GM19240 (cell line): ENCODE results near the gene A3GALT2.
"Not testable (repeated sequence)": the region's sequence is repeated elsewhere in the genome, so short reads cannot be mapped to it uniquely, and the experiment has no call there.

Experiments used
- DNase-seq: peaks from one replicate; pipeline ENCODE4 v3.0.0; 2011; ENCODE audit warnings: low spot score; ENCODE audit not compliant: insufficient read length

A3GALT2 gene

DNA sequence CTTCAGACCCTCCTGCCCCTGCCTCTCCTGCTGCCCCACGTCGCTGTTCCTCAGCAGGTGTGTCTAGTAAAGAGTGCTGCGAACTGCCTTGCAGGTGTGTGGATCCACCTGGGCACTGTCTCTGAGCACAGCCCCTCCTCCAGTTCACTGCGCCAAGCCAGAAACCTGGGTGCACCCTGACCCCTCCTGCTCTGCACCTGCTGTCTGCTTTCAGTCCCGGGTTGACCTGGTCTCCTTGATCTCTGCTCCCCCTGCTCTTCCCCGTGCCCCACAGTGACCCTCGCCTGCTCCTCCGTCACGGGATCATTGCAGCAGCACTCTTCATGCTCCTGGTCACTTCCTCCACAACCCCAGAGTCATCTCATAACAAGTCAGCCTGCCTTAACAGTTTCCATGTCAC is 6.5 kb downstream of the A3GALT2 start:
- DNase-seq: no peak

DNA sequence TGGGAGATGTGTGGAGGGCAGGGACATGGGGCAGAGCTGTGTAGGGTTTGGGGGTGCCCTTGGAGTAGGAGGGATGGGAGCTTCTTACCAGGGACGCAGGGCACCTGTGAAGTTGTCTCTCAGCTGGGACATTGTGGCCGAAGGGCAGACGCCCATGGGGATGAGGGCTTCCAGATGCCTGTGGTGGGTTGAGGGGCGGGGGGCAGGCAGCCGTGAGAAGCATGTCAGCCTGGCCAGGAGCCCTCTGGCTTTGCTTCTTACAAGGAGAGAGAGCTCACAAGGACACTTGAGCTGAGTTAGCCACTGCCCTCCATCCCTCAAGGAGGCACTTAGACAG is 8.5 kb downstream of the A3GALT2 start:
- DNase-seq: no peak

GRCh38 chr1:33311706-33312412 is 9.0 kb downstream of the A3GALT2 start:
- DNase-seq: no peak

DNA sequence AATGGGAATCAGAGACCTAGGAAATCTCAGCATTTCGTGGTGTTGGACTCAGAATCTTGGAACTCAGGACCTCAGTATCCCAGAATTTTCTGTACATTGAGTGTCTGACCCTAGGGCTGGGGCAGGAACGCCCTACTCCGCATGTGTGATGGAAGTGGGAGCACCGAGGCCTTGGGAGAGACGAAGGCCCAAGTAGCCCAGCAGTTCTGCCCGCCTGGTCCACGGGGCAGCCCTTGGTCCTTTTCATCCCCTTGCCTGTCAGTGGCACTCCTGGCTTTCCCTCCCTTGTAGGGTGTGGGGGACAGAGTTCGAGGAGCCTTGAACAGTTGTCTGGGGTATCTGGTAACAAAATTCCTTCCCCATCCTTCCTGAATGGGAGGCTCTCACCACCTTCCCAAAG is 10.2 kb downstream of the A3GALT2 start:
- no peak for DNase-seq

GRCh38 chr1:33309351-33309750 is 11.5 kb downstream of the A3GALT2 start:
- not testable (repeated sequence) for DNase-seq

DNA sequence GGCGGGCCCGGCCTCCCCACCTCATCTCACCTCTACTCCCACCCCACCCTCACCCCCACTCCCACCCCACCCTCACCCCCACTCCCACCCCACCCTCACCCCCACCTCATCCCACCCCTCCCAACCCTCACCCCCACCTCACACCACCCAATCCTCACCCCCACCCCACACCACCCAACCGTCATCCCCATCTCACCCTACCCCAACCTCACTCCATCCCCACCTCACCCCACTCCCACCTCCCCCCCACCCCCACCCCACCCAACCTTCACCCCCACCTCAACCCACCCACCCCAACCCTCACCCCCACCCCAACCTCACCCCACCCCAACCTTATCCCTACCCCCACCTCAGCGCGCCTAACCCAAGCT is 13.4 kb downstream of the A3GALT2 start:
- no peak for DNase-seq

DNA sequence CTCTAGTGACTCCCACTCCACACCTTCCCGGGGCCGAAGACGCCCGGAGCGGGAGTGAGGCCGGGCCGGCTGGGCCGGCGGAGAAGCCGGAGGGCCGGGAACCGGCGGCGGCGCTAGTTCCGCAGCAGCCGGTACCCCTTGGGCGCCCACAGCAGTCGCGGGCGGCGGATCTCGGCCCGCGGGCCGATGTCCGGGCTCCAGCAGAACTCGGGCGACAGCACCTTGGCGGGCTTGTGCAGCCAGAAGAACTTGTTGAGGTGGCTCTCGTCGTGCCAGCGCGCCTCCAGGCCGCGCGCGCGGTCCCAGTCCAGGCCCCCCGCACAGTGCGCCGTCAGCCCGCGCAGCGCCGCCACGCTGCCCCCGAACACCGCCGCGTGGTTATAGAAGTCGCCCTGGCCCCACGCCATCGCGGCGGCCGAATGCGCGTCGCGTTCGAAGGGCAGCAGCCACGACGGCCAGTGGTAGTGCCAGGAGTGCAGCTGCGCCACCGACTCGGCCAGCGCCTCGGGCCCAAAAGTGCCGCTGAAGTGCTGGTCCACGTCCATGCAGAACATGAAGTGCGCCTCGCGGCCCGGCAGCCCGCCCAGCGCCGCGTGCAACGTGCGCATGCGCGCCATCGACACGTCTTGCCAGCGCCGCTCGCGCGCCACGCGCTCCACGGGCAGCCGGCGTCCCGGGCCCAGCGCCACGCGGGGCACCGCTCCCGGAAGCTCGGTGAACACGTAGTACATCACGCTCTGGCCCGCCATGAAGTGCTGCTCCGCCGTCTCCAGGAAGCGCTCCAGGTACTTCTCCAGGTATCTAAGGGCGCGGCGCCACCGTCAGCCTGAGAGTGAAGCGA is 14.0 kb downstream of the A3GALT2 start:
- no peak for DNase-seq

- DNase-seq: no peak
These were observed 14.9 kb downstream of the A3GALT2 start for GRCh38 chr1:33305816-33306652.

DNA sequence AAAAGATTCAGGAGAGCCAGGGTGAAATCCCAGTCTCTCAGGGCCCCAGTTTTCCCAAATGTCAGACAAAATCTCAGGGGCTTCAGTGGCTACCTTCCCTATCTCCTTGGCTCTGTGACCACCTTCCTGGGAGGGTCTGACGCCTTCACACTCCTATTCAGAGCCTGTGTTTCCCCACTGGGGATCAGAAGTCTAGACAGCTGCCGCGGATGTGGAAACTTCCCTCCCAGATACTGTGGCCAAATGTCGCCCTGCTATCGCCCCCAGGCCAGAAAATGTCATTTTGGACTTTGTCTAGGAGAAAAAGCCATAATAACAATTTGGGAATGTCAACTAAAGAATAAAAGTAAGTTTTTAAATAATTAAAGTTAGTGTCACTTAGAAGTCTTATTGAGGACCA is 15.9 kb downstream of the A3GALT2 start:
- DNase-seq: no peak

- no peak for DNase-seq
These were observed 18.6 kb downstream of the A3GALT2 start for GRCh38 chr1:33302325-33302724.

DNA sequence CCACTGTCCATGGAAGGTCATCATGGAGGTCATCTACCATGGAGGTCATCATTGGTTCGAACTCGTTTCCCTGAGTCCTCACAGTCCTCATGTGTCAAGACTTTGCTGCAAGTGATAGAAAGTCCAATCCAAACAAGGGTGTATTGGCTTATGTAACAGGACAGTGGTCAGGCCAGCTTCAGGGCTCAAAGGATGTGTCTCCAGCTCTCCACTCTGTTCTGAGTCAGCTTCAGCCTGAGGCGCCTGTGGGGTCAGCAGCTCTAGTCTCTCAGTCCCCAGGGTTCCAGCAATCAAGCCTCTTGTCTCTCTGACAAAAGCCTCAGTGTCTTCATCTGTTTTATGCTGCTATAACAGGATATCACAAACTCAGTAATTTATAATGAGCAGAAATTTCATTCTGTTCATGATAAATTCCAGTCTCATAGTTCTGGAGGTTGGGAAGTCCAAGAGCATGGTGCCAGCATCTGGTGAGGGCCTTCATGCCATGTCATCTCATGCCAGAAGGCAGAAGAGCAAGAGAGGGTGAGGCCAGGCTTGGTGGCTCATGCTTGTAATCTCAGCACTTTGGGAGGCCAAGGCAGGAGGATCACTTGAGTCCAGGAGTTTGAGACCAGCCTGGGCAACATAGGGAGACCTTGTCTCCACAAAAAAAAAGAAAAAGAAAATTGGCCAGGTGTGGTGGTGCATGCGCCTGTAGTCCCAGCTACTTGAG is 19.5 kb downstream of the A3GALT2 start:
- no peak for DNase-seq

DNA sequence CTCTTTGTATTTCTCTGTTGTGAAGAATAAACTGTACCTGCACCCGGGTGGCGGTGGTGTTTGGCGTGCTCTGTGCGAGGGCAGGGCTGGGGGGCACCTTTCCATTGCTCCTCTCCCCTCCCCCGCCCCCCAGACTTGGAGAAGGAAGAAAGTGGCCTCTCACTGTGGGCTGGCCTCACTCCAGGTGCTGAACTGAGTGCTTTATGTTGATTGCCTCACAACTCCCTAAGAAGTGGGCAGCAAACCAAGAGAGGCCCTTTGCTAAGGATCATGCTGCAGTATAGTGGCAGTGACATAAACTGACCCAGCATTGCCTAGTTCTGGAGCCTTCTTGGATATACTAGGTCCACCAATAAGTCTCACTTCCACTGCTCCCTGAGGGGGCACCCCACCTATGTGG is 20.2 kb downstream of the A3GALT2 start:
- DNase-seq: no peak

DNA sequence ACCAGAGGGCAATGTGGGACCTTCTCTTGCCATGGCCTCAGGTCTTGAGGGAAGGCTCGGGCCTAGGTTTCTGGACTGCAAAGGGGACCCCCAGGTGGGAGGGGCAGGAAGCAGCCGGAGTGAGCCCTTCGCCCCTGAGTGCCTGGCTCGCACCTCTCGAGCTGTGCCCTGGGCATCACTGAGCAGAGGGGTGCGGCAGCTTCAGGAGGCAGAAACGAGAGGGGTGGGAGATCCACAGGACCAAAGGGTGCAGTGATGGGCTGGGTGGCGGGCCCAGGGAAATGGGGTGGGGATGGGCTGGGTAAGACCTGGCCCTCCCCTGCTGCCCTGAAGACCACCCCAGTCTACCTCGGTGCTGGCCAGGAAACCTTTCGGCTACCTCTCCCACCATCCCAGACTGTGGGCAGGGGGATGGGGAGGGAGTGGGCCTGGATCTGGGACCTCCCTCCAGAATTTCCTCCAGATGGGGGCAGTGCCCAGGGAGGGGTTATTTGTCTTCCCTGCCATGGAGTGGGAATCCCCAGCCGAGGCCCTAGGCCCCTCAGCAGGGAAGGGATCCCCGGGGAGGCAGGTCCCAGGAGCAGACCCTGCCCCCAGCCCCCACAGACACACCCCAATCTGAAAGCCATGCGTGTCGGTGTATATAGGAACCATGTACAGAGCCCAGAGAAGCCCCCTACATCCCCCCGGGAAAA is 21.3 kb downstream of the A3GALT2 start:
- DNase-seq: no peak

DNA sequence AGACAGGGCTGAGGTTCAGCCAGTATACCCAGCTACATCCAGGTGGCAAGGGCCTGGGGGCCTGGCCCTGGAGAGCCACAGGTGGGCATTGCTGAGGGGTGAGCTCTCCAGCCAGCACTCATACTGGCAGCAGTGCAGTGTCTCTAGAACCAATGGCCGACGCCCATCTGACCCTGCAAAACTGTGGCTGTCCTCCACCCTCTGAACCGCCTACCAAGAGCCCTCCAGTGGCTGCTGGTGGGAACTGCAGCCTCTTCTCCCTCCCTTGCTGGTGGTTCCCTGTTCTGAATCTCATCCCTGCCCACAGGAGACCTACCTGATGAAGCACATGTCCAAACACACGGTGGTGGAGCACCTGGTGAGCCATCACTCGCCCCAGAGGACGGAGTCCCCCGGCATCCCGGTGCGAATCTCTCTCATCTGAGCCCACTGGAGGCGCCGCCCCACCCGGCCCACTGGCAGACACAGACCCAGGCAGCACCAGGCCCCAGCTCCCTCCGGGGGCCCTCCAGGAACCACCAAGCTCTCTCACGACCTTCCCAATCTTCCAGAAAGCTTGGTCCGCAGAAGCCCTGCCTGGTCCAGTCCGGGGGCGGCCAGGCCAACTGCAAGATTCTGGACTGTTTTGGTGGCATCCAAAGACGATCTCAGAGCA is 22.1 kb downstream of the A3GALT2 start:
- DNase-seq: peak; percentile 67

DNA sequence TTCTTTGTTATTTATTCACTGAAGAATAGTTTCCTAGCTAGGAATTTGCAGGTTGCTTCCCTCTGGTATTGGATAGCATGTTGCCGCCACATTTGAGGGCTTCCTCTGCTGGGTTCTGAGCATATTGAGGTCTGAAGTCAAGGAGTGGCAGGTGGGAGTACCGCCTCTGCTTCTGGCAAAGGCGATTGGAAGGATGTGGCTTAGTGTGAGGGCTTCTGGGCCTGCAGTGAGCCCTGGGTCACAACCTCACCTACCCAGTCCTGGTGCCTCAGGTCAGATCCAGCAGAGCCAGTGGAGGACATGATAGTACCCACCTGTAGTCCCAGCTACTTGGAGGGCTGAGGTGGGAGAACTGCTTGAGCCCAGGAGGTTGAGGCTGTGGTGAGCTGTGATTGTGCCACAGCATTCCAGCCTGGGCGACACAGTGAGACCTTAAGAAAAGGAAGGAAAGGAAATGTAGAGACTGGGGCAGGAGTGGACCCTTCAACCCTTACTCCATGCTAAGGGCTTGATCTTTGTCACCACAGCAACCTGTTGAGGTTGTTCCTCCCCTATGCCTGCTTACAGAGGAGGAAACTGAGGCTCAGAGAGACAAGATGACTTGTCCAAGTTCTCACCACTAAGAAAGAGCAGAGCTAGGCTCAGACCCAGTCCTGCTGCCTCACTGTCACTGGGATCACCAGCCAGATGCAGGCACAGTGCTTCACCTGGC is 22.8 kb downstream of the A3GALT2 start:
- no peak for DNase-seq

DNA sequence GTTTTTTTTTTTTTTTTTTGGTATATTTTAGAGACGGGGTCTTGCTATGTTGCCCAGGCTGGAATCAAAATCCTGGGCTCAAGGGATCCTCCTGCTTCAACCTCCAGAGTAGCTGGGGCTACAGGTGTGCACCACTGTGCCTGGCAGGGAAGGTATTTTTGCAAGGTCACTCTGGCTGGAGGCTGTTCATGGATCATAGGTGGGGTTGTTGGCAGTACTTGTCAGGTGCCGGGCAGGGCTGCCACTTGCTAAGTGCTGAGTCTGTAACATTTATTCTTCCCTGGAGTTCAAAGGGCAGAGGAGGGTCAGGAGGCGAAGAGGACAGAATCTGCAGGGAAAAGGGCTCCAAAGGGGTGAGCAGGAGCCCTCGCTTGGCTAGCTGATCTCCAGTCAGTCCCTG is 24.1 kb downstream of the A3GALT2 start:
- DNase-seq: no peak

DNA sequence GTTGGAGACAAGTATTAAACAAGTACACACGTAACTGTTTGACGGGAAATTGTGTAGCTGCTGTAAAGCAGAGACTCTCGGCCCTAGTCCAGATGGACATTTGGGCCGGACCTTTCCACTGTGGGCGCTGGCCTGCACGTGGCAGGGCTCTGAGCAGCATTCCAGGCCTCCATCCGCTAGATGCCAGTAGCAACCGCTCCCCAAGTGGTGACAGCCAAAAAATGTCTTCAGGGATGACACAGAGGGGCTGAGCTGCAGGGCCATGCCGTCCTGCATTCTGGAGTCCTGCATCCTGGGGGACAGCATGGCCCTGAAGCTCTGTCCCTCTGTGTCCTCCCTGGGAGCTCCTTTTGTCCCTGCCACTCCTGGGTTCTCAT is 24.8 kb downstream of the A3GALT2 start:
- no peak for DNase-seq

- peak; percentile 88 for DNase-seq
These were observed 25.3 kb downstream of the A3GALT2 start for GRCh38 chr1:33295450-33296081.

GRCh38 chr1:33295023-33295422 is 25.9 kb downstream of the A3GALT2 start:
- DNase-seq: no peak
